ENCODE measurements around the gene STIM2.
A peak's percentile ranks its signal among the peaks of the same experiment; 100 is the strongest.

Gene STIM2

GRCh38 chr4:27016551-27016950 is 155.9 kb downstream of the STIM2 start:
- Histone ChIP-seq H4K20me1 (ENCODE audit: insufficient read depth, low read length) (no peaks in the 10 kb centered on the region; the same call in 1 of the 2 replicates), H2AFZ (ENCODE audit: low read depth, low read length) (no peak overlapping the region), H3K9ac (ENCODE audit: low read depth, low read length) (no peak overlapping the region), H3K4me3 (ENCODE audit: low read depth in 1 of 2, low read length in 2 of 2) (no peak overlapping the region), H3K27me3 (ENCODE audit: insufficient read depth, low read length, poor library complexity) (no peaks in the 10 kb centered on the region), H3K79me2 (ENCODE audit: insufficient read depth, low read length) (no peaks in the 10 kb centered on the region), H3K4me1 (ENCODE audit: insufficient read depth, low read length) (peaks cover 6% of the 10 kb centered on the region), H3K36me3 (ENCODE audit: insufficient read depth, low read length) (peaks cover 42% of the 10 kb centered on the region), H3K27ac (ENCODE audit: low read length) (peak overlapping the region; percentile 33; the same call in 1 of the 2 replicates), H3K9me3 (ENCODE audit: insufficient read depth, low read length, severe bottlenecking) (no peaks in the 10 kb centered on the region), H3K4me2 (ENCODE audit: insufficient read depth, low read length) (no peak overlapping the region)
- DNase-seq (no peak), ATAC-seq (ENCODE audit: insufficient read depth, low read depth) (no peak)
- TF ChIP-seq EZH2 (IDR thresholded peaks at IDR 0.05; ENCODE audit: borderline replicate concordance, low read depth, low read length, severe bottlenecking): no peak
- TF ChIP-seq CTCF (IDR thresholded peaks at IDR 0.05; ENCODE audit: borderline replicate concordance, extremely low read depth, low read length, poor library complexity, severe bottlenecking): no peak

- Histone ChIP-seq H3K9ac (ENCODE audit: low read depth, low read length) (no peak overlapping the region), H3K27me3 (ENCODE audit: insufficient read depth, low read length, poor library complexity) (no peaks in the 10 kb centered on the region), H2AFZ (ENCODE audit: low read depth, low read length) (no peak overlapping the region), H3K36me3 (ENCODE audit: insufficient read depth, low read length) (peaks cover 50% of the 10 kb centered on the region), H3K79me2 (ENCODE audit: insufficient read depth, low read length) (no peaks in the 10 kb centered on the region), H4K20me1 (ENCODE audit: insufficient read depth, low read length) (no peaks in the 10 kb centered on the region; the same call in 1 of the 2 replicates), H3K4me2 (ENCODE audit: insufficient read depth, low read length) (no peak overlapping the region), H3K4me1 (ENCODE audit: insufficient read depth, low read length) (peaks cover 6% of the 10 kb centered on the region), H3K4me3 (ENCODE audit: low read depth in 1 of 2, low read length in 2 of 2) (no peak overlapping the region), H3K27ac (ENCODE audit: low read length) (no peak overlapping the region), H3K9me3 (ENCODE audit: insufficient read depth, low read length, severe bottlenecking) (no peaks in the 10 kb centered on the region)
- DNase-seq: no peak
- TF ChIP-seq EZH2 (IDR thresholded peaks at IDR 0.05; ENCODE audit: borderline replicate concordance, low read depth, low read length, severe bottlenecking): no peak
- ATAC-seq (ENCODE audit: insufficient read depth, low read depth): no peak
Observed at GRCh38 chr4:27017623-27018022, 157.0 kb downstream of the STIM2 start.

GRCh38 chr4:27018076-27018475 is 157.4 kb downstream of the STIM2 start:
- Histone ChIP-seq H2AFZ (ENCODE audit: low read depth, low read length) (no peak overlapping the region), H3K36me3 (ENCODE audit: insufficient read depth, low read length) (peaks cover 53% of the 10 kb centered on the region)

GRCh38 chr4:27018910-27019309 is 158.3 kb downstream of the STIM2 start:
- ATAC-seq (ENCODE audit: insufficient read depth, low read depth): no peak
- no peak for DNase-seq
- H4K20me1 ChIP-seq (ENCODE audit: insufficient read depth, low read length): no peaks in the 10 kb centered on the region; the same call in 1 of the 2 replicates
- no peak overlapping the region for H2AFZ ChIP-seq (ENCODE audit: low read depth, low read length)
- no peak overlapping the region for H3K4me3 ChIP-seq (ENCODE audit: low read depth in 1 of 2, low read length in 2 of 2)
- peaks cover 6% of the 10 kb centered on the region for H3K4me1 ChIP-seq (ENCODE audit: insufficient read depth, low read length)
- no peak for TF ChIP-seq EZH2 (IDR thresholded peaks at IDR 0.05; ENCODE audit: borderline replicate concordance, low read depth, low read length, severe bottlenecking)
- no peak for TF ChIP-seq CTCF (IDR thresholded peaks at IDR 0.05; ENCODE audit: borderline replicate concordance, extremely low read depth, low read length, poor library complexity, severe bottlenecking)
- H3K79me2 ChIP-seq (ENCODE audit: insufficient read depth, low read length): no peaks in the 10 kb centered on the region
- H3K36me3 ChIP-seq (ENCODE audit: insufficient read depth, low read length): peaks cover 61% of the 10 kb centered on the region
- H3K9ac ChIP-seq (ENCODE audit: low read depth, low read length): no peak overlapping the region
- no peaks in the 10 kb centered on the region for H3K27me3 ChIP-seq (ENCODE audit: insufficient read depth, low read length, poor library complexity)
- H3K4me2 ChIP-seq (ENCODE audit: insufficient read depth, low read length): no peak overlapping the region
- no peak overlapping the region for H3K27ac ChIP-seq (ENCODE audit: low read length)
- no peaks in the 10 kb centered on the region for H3K9me3 ChIP-seq (ENCODE audit: insufficient read depth, low read length, severe bottlenecking)

More at GRCh38 chr4:27018076-27018475, 157.4 kb downstream of the STIM2 start:
- DNase-seq (no peak), ATAC-seq (ENCODE audit: insufficient read depth, low read depth) (peak; percentile 27; the same call in 1 of the 3 replicates)
- Histone ChIP-seq H3K9ac (ENCODE audit: low read depth, low read length) (no peak overlapping the region), H3K27me3 (ENCODE audit: insufficient read depth, low read length, poor library complexity) (no peaks in the 10 kb centered on the region), H3K27ac (ENCODE audit: low read length) (no peak overlapping the region), H4K20me1 (ENCODE audit: insufficient read depth, low read length) (no peaks in the 10 kb centered on the region; the same call in 1 of the 2 replicates), H3K4me1 (ENCODE audit: insufficient read depth, low read length) (peaks cover 6% of the 10 kb centered on the region), H3K4me2 (ENCODE audit: insufficient read depth, low read length) (no peak overlapping the region), H3K79me2 (ENCODE audit: insufficient read depth, low read length) (no peaks in the 10 kb centered on the region), H3K4me3 (ENCODE audit: low read depth in 1 of 2, low read length in 2 of 2) (no peak overlapping the region), H3K9me3 (ENCODE audit: insufficient read depth, low read length, severe bottlenecking) (no peaks in the 10 kb centered on the region)
- TF ChIP-seq EZH2 (IDR thresholded peaks at IDR 0.05; ENCODE audit: borderline replicate concordance, low read depth, low read length, severe bottlenecking) (no peak), CTCF (IDR thresholded peaks at IDR 0.05; ENCODE audit: borderline replicate concordance, extremely low read depth, low read length, poor library complexity, severe bottlenecking) (no peak)

All from DND-41 (cell line).